PC-3 (cell line): ENCODE measurements around the gene KCNK3. TPM values are rescaled to one million over a fixed set of nuclear protein-coding genes. Genes with fewer than 3 reads are reported as not detected.

ENCODE experiments used
- ATAC-seq: fragments of 200-7000 bp; cut with Tn5 transposase; 2 replicates; pipeline ENCODE4 v1.9.1; 2020; ENCODE audit warnings: mild to moderate bottlenecking, moderate library complexity
- BruUV-seq: library from RNA; stranded (reverse); fragments of 400-500 nt; replicated peaks from 2 replicates; lab custom pipeline; 2021; lab: Mats Ljungman, UMichigan
- CTCF ChIA-PET: fragments of 300-600 bp; sonication (Branson Sonifier 250); formaldehyde crosslinking; loops from one replicate; lab custom pipeline; 2022; ENCODE audit warnings: antibody characterized with exemption; lab: Charles Lee
- POLR2A ChIA-PET: fragments of 300-600 bp; sonication (Branson Sonifier 250); formaldehyde crosslinking; loops from one replicate; lab custom pipeline; 2022; ENCODE audit warnings: antibody characterized with exemption; ENCODE audit not compliant: unreplicated experiment; lab: Charles Lee
- DNase-seq: peaks from one replicate; pipeline ENCODE4 v3.0.0-alpha.2; 2015
- H2AFZ ChIP-seq: fragments of 300-600 bp; sonication (generic); 2 replicates; pipeline ENCODE4 v1.6.0; 2016; ENCODE audit warnings: antibody characterized with exemption, low read length
- H3F3A ChIP-seq: fragments of 300-600 bp; sonication (generic); one replicate; pipeline ENCODE4 v1.6.0; 2017; ENCODE audit warnings: antibody characterized with exemption, low read length, control low read depth, mild to moderate bottlenecking; ENCODE audit not compliant: unreplicated experiment
- H3K27ac ChIP-seq: fragments of 300-600 bp; sonication (generic); 2 replicates; pipeline ENCODE4 v1.5.1; 2016; ENCODE audit warnings: mild to moderate bottlenecking, low read length
- H3K27me3 ChIP-seq: fragments of 300-600 bp; sonication (generic); 2 replicates; pipeline ENCODE4 v1.6.1; 2016; ENCODE audit warnings: low read length, mixed read lengths
- H3K36me3 ChIP-seq: fragments of 300-600 bp; sonication (generic); 2 replicates; pipeline ENCODE4 v1.6.1; 2016; ENCODE audit warnings: low read depth, mixed run types, low read length, mixed read lengths
- H3K4me1 ChIP-seq: fragments of 300-600 bp; sonication (generic); 2 replicates; pipeline ENCODE4 v1.5.1; 2016; ENCODE audit warnings: low read length; ENCODE audit not compliant: insufficient read depth
- H3K4me2 ChIP-seq: fragments of 300-600 bp; sonication (generic); 2 replicates; pipeline ENCODE4 v1.6.0; 2016; ENCODE audit warnings: low read length
- H3K4me3 ChIP-seq: fragments of 300-600 bp; sonication (generic); 2 replicates; pipeline ENCODE4 v1.5.1; 2016; ENCODE audit warnings: mild to moderate bottlenecking, low read length, mixed read lengths
- H3K79me2 ChIP-seq: fragments of 300-600 bp; sonication (generic); 2 replicates; pipeline ENCODE4 v1.6.1; 2017; ENCODE audit warnings: low read length, mixed read lengths
- H3K9ac ChIP-seq: fragments of 300-600 bp; sonication (generic); 2 replicates; pipeline ENCODE4 v1.6.0; 2016; ENCODE audit warnings: mild to moderate bottlenecking, low read length
- H3K9me2 ChIP-seq: fragments of 300-600 bp; sonication (generic); replicated peaks from 2 replicates; pipeline ENCODE4 v1.6.1; 2016; ENCODE audit warnings: mixed run types, low read length, mixed read lengths
- H3K9me3 ChIP-seq: fragments of 300-600 bp; sonication (generic); 2 replicates; pipeline ENCODE4 v1.6.1; 2016; ENCODE audit warnings: low read length, mixed read lengths
- H4K20me1 ChIP-seq: fragments of 300-600 bp; sonication (generic); 2 replicates; pipeline ENCODE4 v1.6.1; 2016; ENCODE audit warnings: low read length, mixed read lengths
- CTCF ChIP-seq: fragments of 300-600 bp; sonication (generic); conservative IDR thresholded peaks from 2 replicates; pipeline ENCODE4 v1.5.1; 2017; ENCODE audit warnings: antibody characterized with exemption, low read depth, mild to moderate bottlenecking, low read length
- EZH2 ChIP-seq: fragments of 300-600 bp; sonication (generic); IDR thresholded peaks from one replicate; pipeline ENCODE4 v1.6.1; 2017; ENCODE audit warnings: antibody characterized with exemption, mild to moderate bottlenecking, low read length; ENCODE audit not compliant: unreplicated experiment
- EZH2phosphoT487 ChIP-seq: fragments of 300-600 bp; sonication (generic); IDR thresholded peaks from 2 replicates; pipeline ENCODE4 v1.6.1; 2018; ENCODE audit warnings: mild to moderate bottlenecking, antibody characterized with exemption, low read length, borderline replicate concordance
- intact Hi-C: fragments of 100-400 bp; cut with micrococcal nuclease; formaldehyde crosslinking; loops from 2 replicates; pipeline ENCODE4 v1.9.0; 2023
- total RNA-seq: library from RNA; depleted of rRNA; stranded (reverse); fragments of >200 nt; gene quantifications from 2 replicates; pipeline ENCODE4 v1.2.3, GENCODE V29; 2014

The KCNK3 gene
- total RNA-seq, 1 experiment from 2014 or later: 0.04 TPM

GRCh38 chr2:26723475-26723874 is 31.0 kb downstream of the KCNK3 start:
- Histone ChIP-seq H3K27ac (peak overlapping the region; percentile 69), H3K9me2 (no peaks in the 10 kb centered on the region), H3K36me3 (no peaks in the 10 kb centered on the region), H3K9ac (no peak overlapping the region), H3K4me1 (peaks cover 34% of the 10 kb centered on the region), H3K79me2 (no peaks in the 10 kb centered on the region), H2AFZ (no peak overlapping the region), H3K9me3 (no peaks in the 10 kb centered on the region), H3K4me3 (no peak overlapping the region), H3K27me3 (no peaks in the 10 kb centered on the region), H3F3A (no peaks in the 10 kb centered on the region), H3K4me2 (peak overlapping the region; percentile 52), H4K20me1 (no peaks in the 10 kb centered on the region)
- ChIA-PET POLR2A (no interaction called here), CTCF (no interaction called here)
- no peak for ATAC-seq
- intact Hi-C loops: no loop called here
- TF ChIP-seq EZH2 (no peak), EZH2phosphoT487 (no peak), CTCF (no peak)
- no peak for DNase-seq
- BruUV-seq: no TSS peak

DNA sequence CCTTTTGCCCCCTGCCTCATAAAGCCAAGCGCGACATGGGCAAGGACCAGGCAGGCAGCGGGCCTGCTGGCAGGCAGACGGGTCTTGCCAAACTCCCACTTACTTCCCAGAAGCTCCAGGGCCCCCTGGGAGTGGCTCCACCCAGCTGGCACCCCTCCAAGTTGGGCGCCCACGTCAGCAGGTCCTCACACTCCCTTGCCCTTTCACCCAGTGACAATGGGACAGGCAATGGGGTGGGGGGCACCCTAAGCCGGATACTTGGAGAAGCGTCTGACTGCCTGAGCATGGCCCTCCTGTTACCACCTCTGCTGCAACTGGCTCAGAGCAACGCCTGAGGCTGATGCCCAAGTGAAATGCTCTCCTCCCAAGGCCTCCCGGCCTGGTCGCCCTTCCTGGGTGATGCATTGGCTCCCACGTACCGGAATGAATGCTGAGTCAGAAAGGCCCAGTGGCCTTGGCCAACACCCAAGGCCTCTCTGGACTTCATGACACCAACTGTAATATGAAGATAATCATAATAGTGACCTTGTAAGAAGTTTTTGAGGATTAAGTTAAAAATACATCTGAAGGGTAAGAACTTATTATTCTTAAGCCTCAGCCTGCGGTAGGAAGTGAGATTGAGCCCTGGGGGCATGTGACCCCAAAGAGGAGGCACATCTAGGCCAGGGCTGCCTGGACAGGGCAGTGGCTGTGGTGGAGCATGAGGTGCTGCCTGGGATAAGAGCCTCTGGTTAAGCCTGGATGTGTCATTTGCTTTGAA is 31.6 kb downstream of the KCNK3 start:
- Histone ChIP-seq H3F3A (no peaks in the 10 kb centered on the region), H3K27ac (peak overlapping the region; percentile 69), H2AFZ (peak overlapping the region; percentile 25; the same call in 1 of the 2 replicates), H3K4me1 (peaks cover 34% of the 10 kb centered on the region), H3K4me3 (no peak overlapping the region), H3K9me2 (no peaks in the 10 kb centered on the region), H3K9me3 (no peaks in the 10 kb centered on the region), H3K9ac (no peak overlapping the region), H3K36me3 (no peaks in the 10 kb centered on the region), H3K79me2 (no peaks in the 10 kb centered on the region), H4K20me1 (no peaks in the 10 kb centered on the region), H3K27me3 (no peaks in the 10 kb centered on the region), H3K4me2 (peak overlapping the region; percentile 52)
- DNase-seq: peak; percentile 84
- ATAC-seq: peak; percentile 72
- intact Hi-C loops: no loop called here
- no TSS peak for BruUV-seq
- ChIA-PET CTCF (no interaction called here), POLR2A (no interaction called here)
- no peak for TF ChIP-seq EZH2phosphoT487
- no peak for TF ChIP-seq EZH2
- no peak for TF ChIP-seq CTCF

- peaks cover 34% of the 10 kb centered on the region for H3K4me1 ChIP-seq
- CTCF ChIA-PET: no interaction called here
- H3K4me2 ChIP-seq: peak overlapping the region; percentile 52
- TF ChIP-seq CTCF (no peak), EZH2 (no peak), EZH2phosphoT487 (no peak)
- DNase-seq: no peak
- POLR2A ChIA-PET: no interaction called here
- H4K20me1 ChIP-seq: no peaks in the 10 kb centered on the region
- H2AFZ ChIP-seq: no peak overlapping the region
- peak overlapping the region; percentile 69 for H3K27ac ChIP-seq
- no peaks in the 10 kb centered on the region for H3K9me2 ChIP-seq
- H3K4me3 ChIP-seq: no peak overlapping the region
- no peak overlapping the region for H3K9ac ChIP-seq
- H3K36me3 ChIP-seq: no peaks in the 10 kb centered on the region
- intact Hi-C loops: no loop called here
- no peaks in the 10 kb centered on the region for H3F3A ChIP-seq
- BruUV-seq: no TSS peak
- no peaks in the 10 kb centered on the region for H3K27me3 ChIP-seq
- H3K79me2 ChIP-seq: no peaks in the 10 kb centered on the region
- no peak for ATAC-seq
- H3K9me3 ChIP-seq: no peaks in the 10 kb centered on the region
These were observed 32.4 kb downstream of the KCNK3 start for GRCh38 chr2:26724784-26725520.
